CD14-positive monocyte (primary cell): ENCODE data around the gene UBE2I. TPM values are rescaled to one million over a fixed set of nuclear protein-coding genes. Genes with fewer than 3 reads are reported as not detected.
"Not testable (repeated sequence)": the region's sequence is repeated elsewhere in the genome, so short reads cannot be mapped to it uniquely, and the experiment has no call there.

Experiments used
- DNase-seq, 3 donors: peaks; one replicate each; pipeline ENCODE4 v3.0.0-alpha.2; 2011 to 2022
- H2AFZ ChIP-seq: 2 replicates; pipeline ENCODE4 v1.6.0; 2012; ENCODE audit warnings: mild to moderate bottlenecking, low read depth, low read length, inconsistent platforms; ENCODE audit not compliant: insufficient read depth, poor library complexity, severe bottlenecking
- H3K27ac ChIP-seq, 2 donors: 1 replicate in 1 of 2; 2 replicates in 1 of 2; pipeline ENCODE4 v1.5.1; 2012 to 2013; ENCODE audit warnings: low read length in 2 of 2, control low read depth in 1 of 2, inconsistent platforms in 1 of 2, low read depth in 1 of 2, mild to moderate bottlenecking in 1 of 2
- H3K27me3 ChIP-seq, 2 donors: one replicate each; pipeline versions ENCODE4 v1.6.0 to v1.6.1; 2011 to 2013; ENCODE audit warnings: low read length in 2 of 2; ENCODE audit not compliant: control insufficient read depth in 2 of 2, insufficient read depth in 2 of 2
- H3K36me3 ChIP-seq, 2 donors: replicated peaks in 1 of 2; 1 replicate in 1 of 2; 2 replicates in 1 of 2; pipeline versions ENCODE4 v1.5.1 to v1.6.1; 2012 to 2013; ENCODE audit warnings: low read length in 2 of 2, control low read depth in 1 of 2, inconsistent platforms in 1 of 2, mild to moderate bottlenecking in 1 of 2; ENCODE audit not compliant: insufficient read depth in 2 of 2, control insufficient read depth in 1 of 2
- H3K4me1 ChIP-seq, 2 donors: 1 replicate in 1 of 2; 2 replicates in 1 of 2; pipeline versions ENCODE4 v1.5.1 to v1.6.1; 2012 to 2013; ENCODE audit warnings: low read length in 2 of 2, control low read depth in 1 of 2, inconsistent platforms in 1 of 2, mild to moderate bottlenecking in 1 of 2, moderate library complexity in 1 of 2; ENCODE audit not compliant: insufficient read depth in 2 of 2, control insufficient read depth in 1 of 2
- H3K4me2 ChIP-seq: replicated peaks from 2 replicates; pipeline ENCODE3; 2012; ENCODE audit warnings: low read length, moderate library complexity, mild to moderate bottlenecking; ENCODE audit not compliant: poor library complexity, severe bottlenecking; ENCODE audit errors: extremely low read depth
- H3K4me3 ChIP-seq, 3 experiments: fragments of 200-600 bp in 1 of 3; sonication (generic) in 1 of 3; replicated peaks in 1 of 3; 1 replicate in 2 of 3; 2 replicates in 1 of 3; pipeline ENCODE4 v1.5.1; 2011 to 2013; ENCODE audit warnings: low read length in 3 of 3, mild to moderate bottlenecking in 3 of 3, control low read depth in 2 of 3, low read depth in 2 of 3, inconsistent platforms in 1 of 3, moderate library complexity in 1 of 3
- H3K79me2 ChIP-seq: 2 replicates; pipeline ENCODE4 v1.6.0; 2012; ENCODE audit warnings: mild to moderate bottlenecking, control low read depth, inconsistent platforms, low read length, moderate library complexity; ENCODE audit not compliant: insufficient read depth
- H3K9ac ChIP-seq: 2 replicates; pipeline ENCODE4 v1.6.0; 2017; ENCODE audit warnings: low read length, mild to moderate bottlenecking; ENCODE audit not compliant: insufficient read depth, poor library complexity, severe bottlenecking
- H3K9me3 ChIP-seq, 2 donors: replicated peaks in 1 of 2; 1 replicate in 1 of 2; 2 replicates in 1 of 2; pipeline versions ENCODE4 v1.5.1 to v1.6.1; 2012 to 2013; ENCODE audit warnings: low read length in 2 of 2, control low read depth in 1 of 2; ENCODE audit not compliant: control insufficient read depth in 1 of 2, insufficient read depth in 1 of 2
- H4K20me1 ChIP-seq: 2 replicates; pipeline ENCODE4 v1.6.0; 2012; ENCODE audit warnings: mild to moderate bottlenecking, low read length, control low read depth, moderate library complexity; ENCODE audit not compliant: insufficient read depth
- H3K27ac Mint-ChIP-seq, 7 donors: one replicate each; pipeline ENCODE4 v1.8.0; 2020; ENCODE audit warnings: mild to moderate bottlenecking in 7 of 7, mixed read lengths in 7 of 7, moderate library complexity in 6 of 7, inconsistent platforms in 2 of 7
- H3K27me3 Mint-ChIP-seq, 3 donors: one replicate each; pipeline ENCODE4 v1.8.0; 2021 to 2022; ENCODE audit warnings: low read depth in 3 of 3, mild to moderate bottlenecking in 3 of 3, mixed read lengths in 3 of 3, moderate library complexity in 3 of 3, inconsistent platforms in 1 of 3
- H3K36me3 Mint-ChIP-seq, 2 donors: one replicate each; pipeline ENCODE4 v1.8.0; 2020; ENCODE audit warnings: mixed read lengths in 2 of 2, inconsistent platforms in 1 of 2, mild to moderate bottlenecking in 1 of 2
- H3K4me1 Mint-ChIP-seq: one replicate; pipeline ENCODE4 v1.8.0; 2020; ENCODE audit warnings: mild to moderate bottlenecking, mixed read lengths
- H3K4me3 Mint-ChIP-seq, 2 donors: one replicate each; pipeline ENCODE4 v1.8.0; 2020; ENCODE audit warnings: mild to moderate bottlenecking in 2 of 2, mixed read lengths in 2 of 2, moderate library complexity in 1 of 2
- H3K9me3 Mint-ChIP-seq, 7 donors: one replicate each; pipeline ENCODE4 v1.8.0; 2020 to 2022; ENCODE audit warnings: mixed read lengths in 7 of 7, mild to moderate bottlenecking in 6 of 7, moderate library complexity in 6 of 7, inconsistent platforms in 2 of 7
- CTCF ChIP-seq: fragments of 200-600 bp; IDR thresholded peaks from one replicate; pipeline ENCODE4 v1.8.0; 2022; ENCODE audit warnings: antibody characterized with exemption, mild to moderate bottlenecking
- WGBS: methylation state at CpG from one replicate; pipeline ENCODE4 v1.1.5; 2013; ENCODE audit warnings: missing lambda C conversion rate; ENCODE audit not compliant: insufficient coverage; 5-methylcytosine and 5-hydroxymethylcytosine counted together
- intact Hi-C, 2 donors: fragments of 100-400 bp; cut with micrococcal nuclease; formaldehyde crosslinking; loops; one replicate each; pipeline versions ENCODE4 v1.15.0 to v1.15.1; 2023
- polyA plus RNA-seq, 3 donors: library from polyadenylated mRNA; depleted of rRNA in 1 of 3; unstranded in 2 of 3; stranded (reverse) in 1 of 3; fragments of 300-500 nt in 2 of 3; fragments of >200 nt in 1 of 3; fragmentation: Illumina TruSeq in 2 of 3; gene quantifications; 1 replicate in 2 of 3; 2 replicates in 1 of 3; pipeline ENCODE4 v1.2.3, GENCODE V29; 2012 to 2021

Gene UBE2I
- polyA plus RNA-seq, 3 donors, result 76.8 to 112 (median 88.8) TPM

GRCh38 chr16:1291576-1291974 is 17.9 kb upstream of the UBE2I start:
- H3K4me2 ChIP-seq, result no peak overlapping the region
- no peak overlapping the region for H3K27ac ChIP-seq
- peaks cover 0 to 35% of the 10 kb centered on the region in 2 donors for H3K27me3 ChIP-seq
- Mint-ChIP-seq H3K4me1 (peaks cover 12% of the 10 kb centered on the region), H3K27me3 (peaks cover 46 to 71% (median 58%) of the 10 kb centered on the region in 3 donors), H3K27ac (no peak overlapping the region), H3K4me3 (peak overlapping the region in 1 of 2 donors; percentile 59), H3K9me3 (peaks cover 0 to 2% (median 0%) of the 10 kb centered on the region in 7 donors), H3K36me3 (no peaks in the 10 kb centered on the region)
- DNase-seq, result no peak
- intact Hi-C loops, result no loop called here
- no peaks in the 10 kb centered on the region for H3K9me3 ChIP-seq
- H3K36me3 ChIP-seq, result no peaks in the 10 kb centered on the region
- WGBS, result 64% methylated on average over 17 of the region's 17 CpGs
- no peaks in the 10 kb centered on the region for H4K20me1 ChIP-seq
- H3K4me3 ChIP-seq, result no peak overlapping the region
- no peak overlapping the region for H3K9ac ChIP-seq
- H3K79me2 ChIP-seq, result no peaks in the 10 kb centered on the region
- no peak for TF ChIP-seq CTCF
- no peak overlapping the region for H2AFZ ChIP-seq
- peaks cover 10 to 11% of the 10 kb centered on the region in 2 donors for H3K4me1 ChIP-seq

GRCh38 chr16:1292208-1292607 is 17.2 kb upstream of the UBE2I start:
- H3K27ac Mint-ChIP-seq, H3K9me3 ChIP-seq, H3K36me3 ChIP-seq, H4K20me1 ChIP-seq, intact Hi-C loops, H3K9me3 Mint-ChIP-seq, H3K36me3 Mint-ChIP-seq, H3K4me3 ChIP-seq, DNase-seq, H3K9ac ChIP-seq, H2AFZ ChIP-seq, H3K79me2 ChIP-seq, H3K27ac ChIP-seq, H3K4me2 ChIP-seq: not testable (repeated sequence)
- H3K27me3 Mint-ChIP-seq, result peaks cover 47 to 72% (median 53%) of the 10 kb centered on the region in 3 donors
- WGBS, result 87% methylated on average over 4 of the region's 6 CpGs
- H3K4me1 Mint-ChIP-seq, result peaks cover 17% of the 10 kb centered on the region
- Histone ChIP-seq H3K4me1 (peaks cover 10 to 11% of the 10 kb centered on the region in 2 donors), H3K27me3 (peaks cover 0 to 35% of the 10 kb centered on the region in 2 donors)
- peak overlapping the region in 1 of 2 donors; percentile 59 for H3K4me3 Mint-ChIP-seq

GRCh38 chr16:1292808-1293207 is 16.6 kb upstream of the UBE2I start:
- WGBS, result 86% methylated on average over 7 of the region's 8 CpGs
- H4K20me1 ChIP-seq, DNase-seq, H3K9ac ChIP-seq, H3K36me3 Mint-ChIP-seq, H3K4me2 ChIP-seq, intact Hi-C loops, H3K9me3 Mint-ChIP-seq, H3K27ac ChIP-seq, H3K79me2 ChIP-seq, H3K9me3 ChIP-seq, H3K27ac Mint-ChIP-seq, H3K4me3 ChIP-seq, H2AFZ ChIP-seq, H3K36me3 ChIP-seq: not testable (repeated sequence)
- H3K4me3 Mint-ChIP-seq, result peak overlapping the region in 1 of 2 donors; percentile 15
- H3K4me1 Mint-ChIP-seq, result peaks cover 17% of the 10 kb centered on the region
- peaks cover 0 to 35% of the 10 kb centered on the region in 2 donors for H3K27me3 ChIP-seq
- peaks cover 10 to 11% of the 10 kb centered on the region in 2 donors for H3K4me1 ChIP-seq
- peaks cover 46 to 68% (median 50%) of the 10 kb centered on the region in 3 donors for H3K27me3 Mint-ChIP-seq
